Measurements from ENCODE around the gene SCAI. TPM values are rescaled to one million over a fixed set of nuclear protein-coding genes. Genes with fewer than 3 reads are reported as not detected.

The SCAI gene
- polyA plus RNA-seq, 2 donors: 0.89 to 1.2 TPM

- H3K36me3 ChIP-seq (ENCODE audit: control insufficient read depth in 2 of 2, insufficient read depth in 2 of 2, low read length in 1 of 2): peaks cover 10% of the 10 kb centered on the region in 2 donors
These were observed 8.4 kb upstream of the SCAI start for GRCh38 chr9:125151730-125152129.

GRCh38 chr9:125150349-125151245 is 7.3 kb upstream of the SCAI start:
- H3K4me3 ChIP-seq (ENCODE audit: low read depth in 1 of 2, low read length in 2 of 2): no peak overlapping the region
- H3K27me3 ChIP-seq (ENCODE audit: control insufficient read depth in 1 of 2, insufficient read depth in 2 of 2, low read length in 2 of 2): no peaks in the 10 kb centered on the region
- H3K27ac ChIP-seq (ENCODE audit: low read depth in 2 of 2, low read length in 1 of 2): no peak overlapping the region
- H3K9me3 ChIP-seq (ENCODE audit: control insufficient read depth in 2 of 2, insufficient read depth in 1 of 2, low read depth in 1 of 2, low read length in 1 of 2): no peaks in the 10 kb centered on the region
- 86 to 90% methylated on average over 12 of the region's 12 CpGs for WGBS, 2 donors
- no peaks in the 10 kb centered on the region for H3K4me1 ChIP-seq (ENCODE audit: control insufficient read depth in 2 of 2, insufficient read depth in 2 of 2, low read length in 1 of 2)
- peaks cover 10% of the 10 kb centered on the region in 2 donors for H3K36me3 ChIP-seq (ENCODE audit: control insufficient read depth in 2 of 2, insufficient read depth in 2 of 2, low read length in 1 of 2)

More at GRCh38 chr9:125151730-125152129, 8.4 kb upstream of the SCAI start:
- Histone ChIP-seq H3K4me3 (ENCODE audit: low read depth in 1 of 2, low read length in 2 of 2) (no peak overlapping the region), H3K27me3 (ENCODE audit: control insufficient read depth in 1 of 2, insufficient read depth in 2 of 2, low read length in 2 of 2) (no peaks in the 10 kb centered on the region), H3K9me3 (ENCODE audit: control insufficient read depth in 2 of 2, insufficient read depth in 1 of 2, low read depth in 1 of 2, low read length in 1 of 2) (no peaks in the 10 kb centered on the region), H3K27ac (ENCODE audit: low read depth in 2 of 2, low read length in 1 of 2) (no peak overlapping the region), H3K4me1 (ENCODE audit: control insufficient read depth in 2 of 2, insufficient read depth in 2 of 2, low read length in 1 of 2) (no peaks in the 10 kb centered on the region)
- WGBS, 2 donors: 93% methylated on average over 2 of the region's 2 CpGs

- H3K27me3 ChIP-seq (ENCODE audit: control insufficient read depth in 1 of 2, insufficient read depth in 2 of 2, low read length in 2 of 2): no peaks in the 10 kb centered on the region
- peaks cover 7 to 8% of the 10 kb centered on the region in 2 donors for H3K36me3 ChIP-seq (ENCODE audit: control insufficient read depth in 2 of 2, insufficient read depth in 2 of 2, low read length in 1 of 2)
- 80 to 82% methylated on average over 3 of the region's 3 CpGs for WGBS, 2 donors
- H3K9me3 ChIP-seq (ENCODE audit: control insufficient read depth in 2 of 2, insufficient read depth in 1 of 2, low read depth in 1 of 2, low read length in 1 of 2): no peaks in the 10 kb centered on the region
- H3K27ac ChIP-seq (ENCODE audit: low read depth in 2 of 2, low read length in 1 of 2): no peak overlapping the region
- no peak overlapping the region for H3K4me3 ChIP-seq (ENCODE audit: low read depth in 1 of 2, low read length in 2 of 2)
- no peaks in the 10 kb centered on the region for H3K4me1 ChIP-seq (ENCODE audit: control insufficient read depth in 2 of 2, insufficient read depth in 2 of 2, low read length in 1 of 2)
These were observed 4.1 kb upstream of the SCAI start for GRCh38 chr9:125147401-125147951.

- Histone ChIP-seq H3K27ac (ENCODE audit: low read depth in 2 of 2, low read length in 1 of 2) (no peak overlapping the region), H3K36me3 (ENCODE audit: control insufficient read depth in 2 of 2, insufficient read depth in 2 of 2, low read length in 1 of 2) (peaks cover 5 to 7% of the 10 kb centered on the region in 2 donors), H3K9me3 (ENCODE audit: control insufficient read depth in 2 of 2, insufficient read depth in 1 of 2, low read depth in 1 of 2, low read length in 1 of 2) (no peaks in the 10 kb centered on the region), H3K4me3 (ENCODE audit: low read depth in 1 of 2, low read length in 2 of 2) (no peak overlapping the region), H3K27me3 (ENCODE audit: control insufficient read depth in 1 of 2, insufficient read depth in 2 of 2, low read length in 2 of 2) (no peaks in the 10 kb centered on the region), H3K4me1 (ENCODE audit: control insufficient read depth in 2 of 2, insufficient read depth in 2 of 2, low read length in 1 of 2) (no peaks in the 10 kb centered on the region)
- 27 to 42% methylated on average over 4 of the region's 4 CpGs for WGBS, 2 donors
These were observed 2.9 kb upstream of the SCAI start for GRCh38 chr9:125146247-125146646.

GRCh38 chr9:125145425-125145824 is 2.1 kb upstream of the SCAI start:
- H3K4me3 ChIP-seq (ENCODE audit: low read depth in 1 of 2, low read length in 2 of 2): no peak overlapping the region
- no peak overlapping the region for H3K27ac ChIP-seq (ENCODE audit: low read depth in 2 of 2, low read length in 1 of 2)
- WGBS, 2 donors: 57 to 68% methylated on average over 4 of the region's 4 CpGs

GRCh38 chr9:125142560-125143376 is 560 bp downstream of the SCAI start:
- no peaks in the 10 kb centered on the region for H3K27me3 ChIP-seq (ENCODE audit: control insufficient read depth in 1 of 2, insufficient read depth in 2 of 2, low read length in 2 of 2)
- peak overlapping the region; percentile 13 to 75 for H3K27ac ChIP-seq (ENCODE audit: low read depth in 2 of 2, low read length in 1 of 2)
- no peaks in the 10 kb centered on the region for H3K4me1 ChIP-seq (ENCODE audit: control insufficient read depth in 2 of 2, insufficient read depth in 2 of 2, low read length in 1 of 2)
- H3K9me3 ChIP-seq (ENCODE audit: control insufficient read depth in 2 of 2, insufficient read depth in 1 of 2, low read depth in 1 of 2, low read length in 1 of 2): no peaks in the 10 kb centered on the region
- H3K4me3 ChIP-seq (ENCODE audit: low read depth in 1 of 2, low read length in 2 of 2): peak overlapping the region; percentile 57 to 93
- 2% methylated on average over 48 to 54 of the region's 54 CpGs for WGBS, 2 donors
- H3K36me3 ChIP-seq (ENCODE audit: control insufficient read depth in 2 of 2, insufficient read depth in 2 of 2, low read length in 1 of 2): no peaks in the 10 kb centered on the region

More at GRCh38 chr9:125145425-125145824, 2.1 kb upstream of the SCAI start:
- Histone ChIP-seq H3K27me3 (ENCODE audit: control insufficient read depth in 1 of 2, insufficient read depth in 2 of 2, low read length in 2 of 2) (no peaks in the 10 kb centered on the region), H3K9me3 (ENCODE audit: control insufficient read depth in 2 of 2, insufficient read depth in 1 of 2, low read depth in 1 of 2, low read length in 1 of 2) (no peaks in the 10 kb centered on the region), H3K4me1 (ENCODE audit: control insufficient read depth in 2 of 2, insufficient read depth in 2 of 2, low read length in 1 of 2) (no peaks in the 10 kb centered on the region), H3K36me3 (ENCODE audit: control insufficient read depth in 2 of 2, insufficient read depth in 2 of 2, low read length in 1 of 2) (peaks cover under 1 to 3% of the 10 kb centered on the region in 2 donors)

GRCh38 chr9:125141751-125142150 is 1.6 kb downstream of the SCAI start:
- no peaks in the 10 kb centered on the region for H3K27me3 ChIP-seq (ENCODE audit: control insufficient read depth in 1 of 2, insufficient read depth in 2 of 2, low read length in 2 of 2)
- H3K36me3 ChIP-seq (ENCODE audit: control insufficient read depth in 2 of 2, insufficient read depth in 2 of 2, low read length in 1 of 2): no peaks in the 10 kb centered on the region
- no peak overlapping the region for H3K4me3 ChIP-seq (ENCODE audit: low read depth in 1 of 2, low read length in 2 of 2)
- WGBS, 2 donors: 92 to 97% methylated on average over 4 of the region's 4 CpGs
- no peaks in the 10 kb centered on the region for H3K9me3 ChIP-seq (ENCODE audit: control insufficient read depth in 2 of 2, insufficient read depth in 1 of 2, low read depth in 1 of 2, low read length in 1 of 2)
- H3K4me1 ChIP-seq (ENCODE audit: control insufficient read depth in 2 of 2, insufficient read depth in 2 of 2, low read length in 1 of 2): no peaks in the 10 kb centered on the region
- H3K27ac ChIP-seq (ENCODE audit: low read depth in 2 of 2, low read length in 1 of 2): no peak overlapping the region

GRCh38 chr9:125141251-125141650 is 2.1 kb downstream of the SCAI start:
- Histone ChIP-seq H3K36me3 (ENCODE audit: control insufficient read depth in 2 of 2, insufficient read depth in 2 of 2, low read length in 1 of 2) (no peaks in the 10 kb centered on the region), H3K9me3 (ENCODE audit: control insufficient read depth in 2 of 2, insufficient read depth in 1 of 2, low read depth in 1 of 2, low read length in 1 of 2) (no peaks in the 10 kb centered on the region), H3K27me3 (ENCODE audit: control insufficient read depth in 1 of 2, insufficient read depth in 2 of 2, low read length in 2 of 2) (no peaks in the 10 kb centered on the region), H3K27ac (ENCODE audit: low read depth in 2 of 2, low read length in 1 of 2) (no peak overlapping the region), H3K4me1 (ENCODE audit: control insufficient read depth in 2 of 2, insufficient read depth in 2 of 2, low read length in 1 of 2) (no peaks in the 10 kb centered on the region), H3K4me3 (ENCODE audit: low read depth in 1 of 2, low read length in 2 of 2) (no peak overlapping the region)
- 71 to 78% methylated on average over 3 of the region's 3 CpGs for WGBS, 2 donors

GRCh38 chr9:125140576-125140975 is 2.8 kb downstream of the SCAI start:
- H3K27me3 ChIP-seq (ENCODE audit: control insufficient read depth in 1 of 2, insufficient read depth in 2 of 2, low read length in 2 of 2): no peaks in the 10 kb centered on the region
- H3K4me3 ChIP-seq (ENCODE audit: low read depth in 1 of 2, low read length in 2 of 2): no peak overlapping the region
- WGBS, 2 donors: 95 to 100% methylated on average over 1 of the region's 1 CpG
- H3K9me3 ChIP-seq (ENCODE audit: control insufficient read depth in 2 of 2, insufficient read depth in 1 of 2, low read depth in 1 of 2, low read length in 1 of 2): no peaks in the 10 kb centered on the region
- no peak overlapping the region for H3K27ac ChIP-seq (ENCODE audit: low read depth in 2 of 2, low read length in 1 of 2)
- no peaks in the 10 kb centered on the region for H3K4me1 ChIP-seq (ENCODE audit: control insufficient read depth in 2 of 2, insufficient read depth in 2 of 2, low read length in 1 of 2)
- H3K36me3 ChIP-seq (ENCODE audit: control insufficient read depth in 2 of 2, insufficient read depth in 2 of 2, low read length in 1 of 2): no peaks in the 10 kb centered on the region

Measured in esophagus (tissue), 2 donors.